DMS153 (cell line): Measurements from ENCODE around the gene ADH4.
"Not testable (repeated sequence)": the region's sequence is repeated elsewhere in the genome, so short reads cannot be mapped to it uniquely, and the experiment has no call there.

Experiments used
- DNase-seq: peaks from one replicate; lab custom pipeline; 2025; lab: John Stamatoyannopoulos, UW

ADH4 gene

DNA sequence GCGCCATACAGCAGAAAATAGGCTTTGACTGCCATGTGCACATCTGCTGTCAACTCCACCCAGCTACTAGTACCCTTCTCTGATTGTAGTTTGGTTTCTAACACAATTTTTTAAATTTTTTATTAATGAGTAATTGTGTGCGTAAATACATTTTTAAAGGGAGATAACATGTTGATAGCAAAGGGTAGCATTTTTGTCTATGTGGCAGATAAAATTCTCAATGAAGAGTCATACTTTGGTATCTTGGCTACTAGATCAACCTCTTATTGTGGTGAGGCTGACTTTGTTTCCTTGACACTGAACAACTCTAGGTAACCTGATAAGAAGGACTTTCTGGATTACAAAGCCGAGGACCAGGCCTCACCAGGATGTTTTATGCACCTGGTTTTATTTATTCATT lies 9.5 kb downstream of the ADH4 start:
- DNase-seq: no peak

DNA sequence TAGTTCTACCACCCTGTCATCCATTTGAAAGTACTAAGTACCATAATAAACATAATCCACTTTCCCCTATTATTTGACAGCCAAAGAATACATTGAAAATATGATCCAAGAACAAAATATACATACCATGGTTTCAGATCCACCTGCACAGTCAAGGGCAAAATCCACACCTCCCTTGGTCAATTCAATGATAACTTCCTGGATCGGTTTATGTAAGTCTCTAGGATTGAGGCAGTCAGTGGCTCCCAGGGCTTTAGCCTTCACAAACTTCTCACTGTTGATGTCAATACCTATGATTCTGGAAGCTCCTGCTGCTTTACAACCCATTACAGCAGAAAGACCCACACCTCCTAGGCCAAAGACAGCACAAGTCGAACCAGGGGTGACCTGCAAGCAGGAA lies 12.7 kb downstream of the ADH4 start:
- DNase-seq: no peak

DNA sequence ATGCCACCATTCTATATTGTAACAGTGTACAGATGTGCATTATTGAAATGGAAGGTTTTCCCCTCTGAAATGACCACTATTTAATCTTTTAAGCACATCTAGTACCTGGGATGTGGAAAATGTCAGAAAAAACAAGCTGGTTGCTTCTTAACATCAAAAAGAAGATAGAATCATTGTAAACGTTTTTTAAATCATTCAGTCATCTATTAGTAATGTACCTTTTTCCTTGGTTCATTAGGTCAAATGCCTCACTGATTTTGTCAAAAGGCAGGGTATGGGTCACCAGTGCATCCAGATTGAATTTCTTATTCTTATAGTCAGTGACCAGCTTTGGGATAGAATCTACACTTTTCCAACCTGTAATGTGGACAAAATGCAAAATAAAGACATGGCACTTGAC lies 17.7 kb downstream of the ADH4 start:
- DNase-seq: no peak

DNA sequence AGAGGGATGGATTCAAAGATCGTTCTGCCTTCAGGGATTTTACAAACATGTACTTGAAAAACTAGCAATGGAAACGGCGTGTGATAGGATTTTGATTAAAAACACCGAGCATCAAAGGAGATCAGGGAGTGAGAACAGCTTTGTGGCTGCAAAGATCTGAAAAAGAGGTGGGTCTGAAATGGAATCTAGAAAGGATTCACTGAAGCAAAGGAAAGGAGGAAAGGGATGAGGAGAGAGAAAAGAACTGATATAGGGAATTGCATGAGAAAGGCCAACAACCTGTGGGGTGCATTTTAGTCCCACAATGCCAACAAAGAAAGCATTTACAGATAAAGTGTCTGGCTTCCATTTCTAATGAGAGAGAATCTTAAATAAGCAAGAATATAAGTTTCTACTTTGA lies 23.1 kb downstream of the ADH4 start:
- no peak for DNase-seq

DNA sequence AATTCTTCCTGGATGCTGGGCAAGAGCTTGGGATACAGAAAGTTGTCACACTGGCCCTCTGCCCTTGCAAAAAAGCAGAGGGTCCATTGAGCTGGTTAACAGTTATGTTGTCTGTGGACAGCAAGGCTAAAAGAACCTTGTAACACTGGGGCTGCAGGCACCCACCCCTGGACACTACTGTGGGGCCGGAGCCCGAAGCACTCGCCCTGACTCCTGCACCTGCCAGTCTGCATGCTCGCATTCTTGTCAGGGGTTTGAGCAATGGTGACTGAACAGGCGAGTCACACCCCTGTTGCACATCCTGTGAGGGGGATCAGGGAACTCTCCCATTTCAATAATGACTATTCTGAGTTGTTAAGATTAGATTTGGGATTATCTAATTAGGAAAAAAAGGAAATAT lies 23.6 kb downstream of the ADH4 start:
- DNase-seq: no peak

DNA sequence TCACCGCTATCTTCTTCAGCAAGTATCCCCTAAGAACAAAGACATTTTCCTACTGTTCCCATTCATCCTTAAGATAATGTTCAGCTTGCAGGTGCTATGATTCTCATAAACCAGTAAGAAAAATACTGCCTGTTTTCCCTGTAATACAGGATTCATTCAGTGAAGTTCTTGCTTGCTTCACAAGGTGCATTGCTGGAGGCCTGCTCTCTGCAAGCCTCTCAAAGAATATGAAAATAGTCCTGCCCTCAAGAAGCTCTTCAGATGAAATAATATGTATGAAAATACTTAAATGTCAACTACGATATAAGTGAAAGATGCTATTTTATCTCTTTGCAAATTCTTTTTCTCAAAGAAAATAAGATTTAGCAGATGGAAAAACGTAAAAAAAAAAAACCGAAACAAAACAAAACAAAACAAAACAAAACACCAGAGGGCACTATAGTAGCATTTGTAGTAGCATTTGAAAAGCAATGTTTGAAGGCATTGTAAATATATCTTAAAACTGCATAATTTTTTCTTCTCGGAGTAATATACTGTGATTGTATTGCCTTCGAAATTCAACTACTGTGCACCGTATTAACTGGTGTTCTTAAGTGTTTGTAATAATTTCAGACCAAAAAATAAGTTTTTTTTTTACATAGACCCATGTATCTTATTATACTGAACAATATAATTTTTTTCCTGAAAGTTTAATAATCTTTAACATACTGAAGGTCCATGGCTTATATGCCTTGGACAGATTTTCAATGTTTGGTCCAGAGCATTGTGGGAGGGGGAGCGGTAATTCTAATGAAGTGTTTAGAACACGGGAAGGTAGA lies 26.0 kb downstream of the ADH4 start:
- no peak for DNase-seq

DNA sequence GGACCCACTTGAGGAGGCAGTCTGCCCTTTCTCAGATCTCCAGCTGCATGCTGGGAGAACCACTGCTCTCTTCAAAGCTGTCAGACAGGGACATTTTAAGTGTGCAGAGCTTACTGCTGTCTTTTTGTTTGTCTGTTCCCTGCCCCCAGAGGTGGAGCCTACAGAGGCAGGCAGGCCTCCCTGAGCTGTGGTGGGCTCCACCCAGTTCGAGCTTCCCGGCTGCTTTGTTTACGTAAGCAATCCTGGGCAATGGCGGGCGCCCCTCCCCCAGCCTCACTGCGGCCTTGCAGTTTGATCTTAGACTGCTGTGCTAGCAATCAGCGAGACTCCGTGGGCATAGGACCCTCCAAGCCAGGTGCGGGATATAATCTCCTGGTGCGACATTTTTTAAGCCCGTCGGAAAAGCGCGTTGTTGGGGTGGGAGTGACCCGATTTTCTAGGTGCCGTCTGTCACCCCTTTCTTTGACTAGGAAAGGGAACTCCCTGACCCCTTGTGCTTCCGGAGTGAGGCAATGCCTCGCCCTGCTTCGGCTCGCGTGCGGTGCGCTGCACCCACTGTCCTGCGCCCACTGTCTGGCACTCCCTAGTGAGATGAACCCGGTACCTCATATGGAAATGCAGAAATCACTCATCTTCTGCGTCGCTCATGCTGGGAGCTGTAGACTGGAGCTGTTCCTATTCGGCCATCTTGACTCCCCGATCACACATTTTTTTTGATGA lies 26.8 kb downstream of the ADH4 start:
- not testable (repeated sequence) for DNase-seq

DNA sequence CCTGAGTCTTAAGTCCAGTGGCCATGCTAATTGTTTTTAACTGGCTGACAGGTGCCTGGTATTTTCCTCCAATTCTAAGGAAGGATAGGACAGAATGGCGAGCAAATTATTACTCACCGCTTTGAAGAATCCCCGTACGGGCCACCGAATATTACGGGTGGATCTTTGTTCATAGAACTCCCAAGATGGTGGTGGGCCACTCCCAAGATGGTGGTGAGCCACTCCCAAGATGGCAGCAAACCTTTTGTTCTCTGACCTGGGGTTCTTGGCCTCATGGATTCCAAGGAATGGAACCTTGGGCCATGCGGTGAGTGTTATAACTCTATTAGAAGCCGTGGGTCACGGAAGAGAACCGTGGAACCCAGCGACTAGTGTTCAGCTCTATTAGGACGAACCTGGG lies 34.8 kb downstream of the ADH4 start:
- DNase-seq: not testable (repeated sequence)

DNA sequence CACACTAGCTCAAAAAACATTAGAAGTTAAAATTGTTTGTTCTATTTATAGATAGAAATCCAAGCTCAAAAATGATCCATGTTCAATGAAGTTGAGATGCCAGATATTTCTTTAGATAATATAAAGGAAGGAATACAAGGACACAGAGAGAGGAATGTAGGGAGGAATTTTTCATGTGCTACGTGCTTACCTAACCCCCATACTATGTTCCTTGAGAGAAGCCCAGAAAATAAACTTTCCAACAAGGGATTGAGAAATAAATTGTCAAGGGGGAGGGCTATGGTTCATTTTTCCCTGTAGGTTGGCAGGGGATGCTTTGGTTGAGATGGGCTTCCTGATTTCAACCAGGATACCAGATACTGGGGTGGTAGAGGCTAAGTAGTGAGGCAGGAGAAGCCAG lies 39.9 kb downstream of the ADH4 start:
- DNase-seq: no peak

DNA sequence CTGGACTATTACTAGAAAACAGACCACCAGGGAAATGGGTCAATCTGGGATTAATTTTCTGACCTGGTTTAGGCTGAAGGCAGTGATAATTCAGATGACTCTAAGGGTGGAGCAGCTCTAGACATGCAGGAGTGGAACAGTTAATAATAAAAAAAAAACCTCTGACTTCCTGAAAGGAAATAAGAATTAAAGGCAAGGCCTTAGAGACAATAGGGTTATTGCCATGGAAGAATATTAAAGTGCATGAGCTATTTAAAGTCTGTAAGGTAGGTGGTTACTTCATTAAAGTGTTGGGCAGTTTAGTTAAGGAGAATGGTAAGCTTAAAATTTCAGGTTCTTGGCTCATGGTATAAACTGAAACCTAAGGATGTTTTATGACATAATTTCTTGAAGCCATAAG lies 40.9 kb downstream of the ADH4 start:
- no peak for DNase-seq

DNA sequence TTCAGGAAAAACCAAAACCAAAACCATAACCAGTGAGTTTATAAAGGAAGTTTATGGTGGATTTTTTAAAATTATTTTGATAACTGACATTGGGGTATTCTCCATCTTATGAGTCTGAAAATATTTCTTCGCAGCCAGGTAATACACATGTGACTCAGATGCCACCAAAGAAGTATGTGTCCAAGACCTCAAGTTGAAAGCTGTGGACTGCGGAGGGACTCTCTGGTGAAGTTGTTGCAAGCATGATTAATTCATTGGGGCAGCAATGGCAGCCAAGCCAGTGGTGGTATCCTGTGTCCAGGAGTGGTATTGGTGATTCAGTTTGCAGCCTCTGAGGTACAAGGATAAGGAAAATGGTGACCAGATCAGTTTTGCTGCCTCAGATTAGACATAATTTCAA lies 41.5 kb downstream of the ADH4 start:
- no peak for DNase-seq

DNA sequence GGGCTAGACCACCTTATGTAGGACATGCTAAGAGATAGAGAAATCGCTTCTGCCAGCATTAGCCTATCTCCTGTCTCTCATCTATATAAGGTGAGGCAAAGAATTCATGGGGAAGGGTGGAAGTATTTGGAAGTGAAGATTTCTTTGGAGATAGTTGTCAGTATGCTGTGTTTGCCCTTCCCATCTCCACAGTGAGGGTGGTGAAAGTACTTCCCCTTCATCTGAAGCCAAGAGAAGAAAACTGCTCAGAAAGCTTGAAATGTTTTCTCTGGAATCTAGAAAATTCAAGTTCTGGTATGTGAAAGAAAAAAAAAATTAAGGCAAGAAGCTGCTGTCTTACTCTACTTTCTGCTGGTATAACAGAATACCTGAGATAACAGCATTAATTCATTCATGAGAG lies 43.2 kb downstream of the ADH4 start:
- no peak for DNase-seq

DNA sequence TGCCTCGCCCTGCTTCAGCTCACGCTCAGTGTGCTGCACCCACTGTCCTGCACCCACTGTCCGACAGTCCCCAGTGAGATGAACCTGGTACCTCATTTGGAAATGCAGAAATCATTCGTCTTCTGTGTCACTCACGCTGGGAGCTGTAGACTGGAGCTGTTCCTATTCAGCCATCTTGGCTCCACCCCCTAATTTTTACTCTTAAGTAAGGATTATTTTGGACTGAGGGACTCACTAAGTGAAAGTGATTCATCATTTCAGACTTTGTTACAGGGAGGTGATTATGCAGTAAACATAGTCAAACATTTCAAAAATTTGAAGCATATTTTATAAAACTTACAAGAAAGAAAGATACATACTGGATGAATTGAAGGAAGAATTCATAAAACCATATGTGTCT lies 44.3 kb downstream of the ADH4 start:
- DNase-seq: not testable (repeated sequence)

DNA sequence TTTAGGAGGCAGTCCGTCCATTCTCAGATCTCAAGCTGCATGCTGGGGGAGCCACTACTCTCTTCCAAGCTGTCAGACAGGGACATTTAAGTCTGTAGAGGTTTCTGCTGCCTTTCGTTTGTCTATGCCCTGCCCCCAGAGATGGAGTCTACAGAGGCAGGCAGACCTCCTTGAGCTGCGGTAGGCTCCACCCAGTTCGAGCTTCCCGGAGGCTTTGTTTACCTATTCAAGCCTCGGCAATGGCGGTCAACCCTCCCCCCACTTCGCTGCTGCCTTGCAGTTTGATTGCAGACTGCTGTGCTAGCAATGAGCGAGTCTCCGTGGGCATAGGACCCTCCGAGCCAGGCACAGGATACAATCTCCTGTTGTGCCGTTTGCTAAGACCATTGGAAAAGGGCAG lies 44.8 kb downstream of the ADH4 start:
- DNase-seq: no peak

DNA sequence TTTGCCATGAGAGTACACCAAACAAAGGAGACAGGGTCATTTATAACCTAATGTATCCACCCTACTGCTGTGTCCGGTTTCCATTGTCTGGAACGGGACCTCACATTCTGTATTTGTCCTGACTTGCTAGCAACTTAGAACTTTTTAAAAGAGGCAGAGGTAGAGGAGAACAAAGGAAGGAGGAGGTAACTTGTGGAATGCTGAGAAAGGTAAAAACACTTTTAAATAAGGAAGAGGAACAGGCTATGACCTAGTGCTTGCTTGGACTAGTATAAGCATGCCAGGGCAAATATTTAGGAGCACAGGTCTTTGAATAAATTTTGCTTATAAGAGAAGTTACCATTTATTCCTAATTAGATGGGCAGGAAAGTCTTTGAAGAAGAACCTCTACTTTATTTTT lies 52.3 kb downstream of the ADH4 start:
- not testable (repeated sequence) for DNase-seq

DNA sequence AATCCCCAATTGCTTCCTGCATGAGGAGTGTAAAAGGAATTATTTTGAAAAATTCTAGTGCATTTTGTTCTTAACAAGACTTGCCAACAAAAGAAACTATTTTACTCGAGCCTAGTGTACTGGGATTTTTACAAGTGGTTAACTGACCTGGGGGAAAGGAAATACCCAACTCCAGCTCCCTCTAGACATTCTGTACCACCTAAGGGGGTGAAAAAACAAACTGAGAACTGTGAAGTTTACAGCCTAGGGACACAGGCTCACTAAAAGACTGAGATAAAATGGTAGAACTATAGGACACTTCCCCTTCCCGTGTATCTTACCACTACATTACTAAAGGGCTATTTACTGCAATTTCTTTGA lies 52.9 kb downstream of the ADH4 start:
- DNase-seq: no peak

DNA sequence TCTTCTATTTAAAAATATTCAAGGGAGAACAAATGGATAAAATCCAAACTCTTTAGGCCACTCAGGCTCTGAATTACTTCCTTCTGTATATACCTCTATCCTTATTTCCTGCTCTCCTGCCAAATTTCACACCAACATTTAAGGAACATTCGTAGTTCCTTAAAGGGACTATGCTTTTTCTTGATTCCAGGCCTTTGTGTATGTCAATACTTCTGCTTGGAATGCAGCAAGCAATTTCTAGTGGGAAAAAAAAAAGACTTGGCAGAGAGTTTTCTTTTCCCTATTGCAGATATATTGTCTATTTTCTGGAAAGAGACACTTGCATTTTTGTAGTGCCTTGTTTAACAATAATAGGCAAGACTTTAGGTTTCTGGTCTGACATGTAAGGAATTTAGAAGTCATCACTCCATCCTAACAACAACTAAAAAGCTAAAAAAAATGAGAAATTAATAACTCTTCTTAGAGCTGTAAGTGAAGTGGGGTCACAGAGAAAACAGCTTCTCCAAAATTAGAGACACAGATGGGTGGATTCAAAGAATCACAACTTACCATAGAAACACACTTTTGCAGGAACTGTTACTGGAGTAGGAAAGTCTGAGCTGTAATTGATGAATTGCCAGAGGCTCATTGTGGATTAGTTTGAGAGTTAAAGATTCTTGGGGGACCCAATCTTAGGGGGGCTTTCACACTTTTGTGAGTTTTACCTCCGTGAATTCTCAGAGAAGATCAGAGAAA lies 53.4 kb downstream of the ADH4 start:
- DNase-seq: no peak

DNA sequence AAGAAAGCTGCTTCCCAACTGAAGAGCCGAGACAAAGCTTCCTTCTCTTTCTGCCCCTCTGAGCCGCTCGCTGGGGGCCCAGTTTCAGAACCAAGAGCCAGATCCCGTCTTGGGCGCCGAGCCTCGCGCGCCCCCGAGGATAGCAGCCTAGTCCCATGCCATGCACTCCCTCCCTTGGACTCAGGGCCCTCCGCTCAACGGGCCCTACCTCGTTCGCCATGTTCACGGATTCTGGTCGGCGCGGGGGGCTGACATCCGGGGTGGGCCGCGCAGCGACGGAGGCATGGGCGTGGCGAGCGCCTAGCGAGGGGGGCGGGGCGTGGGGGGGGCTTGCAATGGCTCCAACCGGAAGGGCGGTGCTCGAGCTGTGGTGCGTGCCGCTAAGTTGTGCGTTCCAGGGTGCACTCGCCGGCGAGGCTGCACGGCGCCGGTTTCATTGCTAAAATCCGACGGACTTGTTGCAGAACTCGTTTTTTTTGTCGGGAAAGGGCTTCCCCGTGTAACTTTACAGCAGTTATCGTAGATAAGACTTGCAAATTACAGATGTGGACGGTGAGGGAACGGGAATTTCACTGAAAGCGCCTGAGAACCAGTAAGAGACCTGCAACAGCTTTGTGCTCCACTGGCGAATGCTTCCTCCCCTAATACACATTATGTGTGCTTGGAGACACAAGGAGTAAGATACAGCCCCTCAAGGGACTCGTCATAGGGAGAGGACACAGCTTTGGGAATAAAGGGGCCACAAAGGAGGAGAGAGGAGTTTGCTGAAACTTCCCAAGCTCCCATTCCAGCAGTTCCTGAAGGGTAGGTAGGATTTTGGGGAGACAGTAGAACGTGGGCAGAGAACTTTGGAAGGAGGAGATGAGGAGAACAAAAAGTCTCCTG lies 55.4 kb downstream of the ADH4 start, which contains the start of gene ADH5:
Gene ADH5, minus strand, starts transcription at position 308 of the 885 bp plus-strand sequence. Its CDS starts 88 bp downstream, at position 220.
- DNase-seq: peak; percentile 47

DNA sequence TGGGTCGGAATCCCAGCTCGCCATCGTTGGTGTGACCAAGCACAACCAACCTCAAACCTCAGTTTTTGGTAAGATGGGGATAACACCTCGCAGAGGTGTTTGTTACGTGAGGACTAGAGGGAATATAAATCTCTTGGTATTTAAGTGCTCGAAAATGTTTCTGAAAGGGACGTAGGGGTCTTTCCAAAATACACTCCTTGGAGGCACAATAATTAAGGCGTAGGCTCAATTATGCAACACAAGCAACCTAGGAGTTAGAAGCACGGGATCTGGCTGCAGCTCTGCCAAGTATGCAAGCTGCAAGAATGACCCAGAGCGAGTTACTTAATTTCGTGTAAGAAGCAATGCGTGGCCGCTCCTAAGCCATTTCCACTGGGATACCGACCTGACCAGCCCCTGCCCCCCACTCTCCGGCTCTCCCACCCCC lies 56.1 kb downstream of the ADH4 start:
- DNase-seq: no peak

DNA sequence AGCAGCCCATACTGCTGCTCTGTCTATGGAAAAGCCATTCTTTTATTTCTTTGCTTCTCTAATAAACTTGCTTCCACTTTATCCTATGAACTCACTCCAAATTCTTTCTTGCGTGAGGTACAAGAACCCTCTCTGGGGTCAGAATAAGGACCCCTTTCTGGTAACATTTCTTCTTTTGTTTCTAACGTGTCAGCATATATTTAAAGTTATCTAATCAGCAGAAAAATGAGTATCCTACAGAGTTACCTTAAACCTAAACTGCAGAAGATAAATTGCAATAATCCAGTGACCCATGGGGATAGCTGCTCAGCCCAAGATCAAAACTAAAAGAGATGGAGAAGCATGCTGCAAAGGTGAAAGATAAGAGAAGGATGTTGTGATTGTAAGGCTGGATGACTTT lies 59.5 kb downstream of the ADH4 start:
- DNase-seq: no peak

DNA sequence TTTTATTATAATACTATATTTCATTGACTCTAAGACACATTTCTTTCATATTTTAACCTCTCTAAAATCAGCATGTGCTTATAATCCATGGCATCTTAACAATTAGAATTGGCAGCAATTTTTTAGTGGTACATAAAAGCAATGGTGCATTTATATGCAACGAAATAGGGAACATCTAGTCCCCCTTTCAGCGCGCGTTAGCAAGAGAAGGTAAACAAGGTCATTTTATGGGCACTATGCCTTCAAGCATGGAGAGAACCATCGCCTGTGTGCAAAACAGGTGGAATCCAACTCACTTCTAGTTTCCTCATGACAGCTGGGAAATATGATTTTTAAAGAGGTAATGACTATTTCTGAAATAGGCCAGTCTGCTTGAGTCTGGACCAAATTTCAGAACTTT lies 61.9 kb downstream of the ADH4 start:
- no peak for DNase-seq

DNA sequence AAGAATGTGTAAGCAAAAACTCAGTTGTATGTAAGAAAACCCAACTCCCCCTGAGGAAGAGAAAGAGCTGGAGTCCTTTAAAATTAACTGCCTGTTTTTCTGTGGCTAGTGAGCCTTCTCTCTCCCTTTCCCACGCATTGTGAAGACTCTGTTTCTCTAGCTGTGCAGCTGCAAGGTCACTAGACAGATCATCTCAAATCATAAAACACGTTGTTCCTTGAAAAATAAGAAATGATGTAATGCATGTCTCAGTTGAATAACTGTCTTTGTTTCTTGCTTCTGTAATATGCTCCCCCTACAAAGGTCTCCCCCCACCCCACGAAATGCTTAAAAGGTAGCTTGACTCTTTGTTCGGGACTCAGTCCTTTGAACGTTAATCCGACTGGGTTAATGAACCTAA lies 63.2 kb downstream of the ADH4 start:
- not testable (repeated sequence) for DNase-seq
